HEK293 (cell line): ENCODE results near the gene CLIP3.

Experiments
- EGR2 ChIP-seq: fragments of 450-650 bp; formaldehyde crosslinking; IDR thresholded peaks from 2 replicates; pipeline ENCODE4 v1.5.1; 2016; ENCODE audit warnings: low read depth, missing biosample characterization, missing genetic modification characterization
- KLF7 ChIP-seq: fragments of 450-650 bp; formaldehyde crosslinking; IDR thresholded peaks from 2 replicates; pipeline ENCODE4 v1.5.1; 2016; ENCODE audit warnings: missing biosample characterization, missing genetic modification characterization, borderline replicate concordance
- RBAK ChIP-seq: fragments of 450-650 bp; formaldehyde crosslinking; IDR thresholded peaks from 2 replicates; pipeline ENCODE4 v1.5.1; 2016; ENCODE audit warnings: missing biosample characterization, missing genetic modification characterization
- ZBTB1 ChIP-seq: fragments of 450-650 bp; formaldehyde crosslinking; IDR thresholded peaks from 2 replicates; pipeline ENCODE4 v1.5.1; 2016; ENCODE audit warnings: missing biosample characterization, missing genetic modification characterization
- ZFP37 ChIP-seq: fragments of 450-650 bp; formaldehyde crosslinking; IDR thresholded peaks from 2 replicates; pipeline ENCODE4 v1.5.1; 2016; ENCODE audit warnings: missing biosample characterization, missing genetic modification characterization
- ZNF16 ChIP-seq: fragments of 450-650 bp; formaldehyde crosslinking; IDR thresholded peaks from 2 replicates; pipeline ENCODE4 v1.5.1; 2016; ENCODE audit warnings: low read depth, missing biosample characterization, missing genetic modification characterization
- ZNF175 ChIP-seq: fragments of 450-650 bp; formaldehyde crosslinking; IDR thresholded peaks from 2 replicates; pipeline ENCODE4 v1.5.1; 2016; ENCODE audit warnings: missing biosample characterization, missing genetic modification characterization
- ZNF404 ChIP-seq: fragments of 450-650 bp; formaldehyde crosslinking; IDR thresholded peaks from 2 replicates; pipeline ENCODE4 v1.5.1; 2017; ENCODE audit warnings: missing biosample characterization, missing genetic modification characterization
- ZNF510 ChIP-seq: fragments of 450-650 bp; formaldehyde crosslinking; IDR thresholded peaks from 2 replicates; pipeline ENCODE4 v1.5.1; 2018; ENCODE audit warnings: mild to moderate bottlenecking, missing genetic modification characterization, missing biosample characterization; ENCODE audit not compliant: insufficient replicate concordance
- ZNF560 ChIP-seq: fragments of 450-650 bp; formaldehyde crosslinking; IDR thresholded peaks from 2 replicates; pipeline ENCODE4 v1.5.1; 2017; ENCODE audit warnings: missing biosample characterization, missing genetic modification characterization, borderline replicate concordance
- ZNF585B ChIP-seq: fragments of 450-650 bp; formaldehyde crosslinking; IDR thresholded peaks from 2 replicates; pipeline ENCODE4 v1.5.1; 2016; ENCODE audit warnings: missing biosample characterization, missing genetic modification characterization
- ZNF610 ChIP-seq: fragments of 450-650 bp; formaldehyde crosslinking; IDR thresholded peaks from 2 replicates; pipeline ENCODE4 v1.5.1; 2016; ENCODE audit warnings: missing biosample characterization, missing genetic modification characterization, borderline replicate concordance
- ZNF629 ChIP-seq: fragments of 450-650 bp; formaldehyde crosslinking; IDR thresholded peaks from 2 replicates; pipeline ENCODE4 v1.5.1; 2017; ENCODE audit warnings: missing biosample characterization, missing genetic modification characterization
- ZNF664 ChIP-seq: fragments of 450-650 bp; formaldehyde crosslinking; IDR thresholded peaks from 2 replicates; pipeline ENCODE4 v1.5.1; 2016; ENCODE audit warnings: missing biosample characterization, missing genetic modification characterization
- ZNF670 ChIP-seq: fragments of 450-650 bp; formaldehyde crosslinking; IDR thresholded peaks from 2 replicates; pipeline ENCODE4 v1.5.1; 2016; ENCODE audit warnings: missing biosample characterization, missing genetic modification characterization, low read depth
- ZNF830 ChIP-seq: fragments of 450-650 bp; IDR thresholded peaks from 2 replicates; pipeline ENCODE4 v1.5.0; 2018; ENCODE audit warnings: missing biosample characterization, missing genetic modification characterization, low read depth, mild to moderate bottlenecking, moderate library complexity
- ZSCAN16 ChIP-seq: fragments of 450-650 bp; formaldehyde crosslinking; IDR thresholded peaks from 2 replicates; pipeline ENCODE4 v1.5.1; 2016; ENCODE audit warnings: missing biosample characterization, missing genetic modification characterization
- TF ChIP-seq, protein P1 (sequence below): fragments of 450-650 bp; formaldehyde crosslinking; IDR thresholded peaks from 2 replicates; pipeline ENCODE4 v1.5.1; 2017; ENCODE audit warnings: missing biosample characterization, mild to moderate bottlenecking, missing genetic modification characterization, moderate library complexity
- TF ChIP-seq, protein P2 (sequence below): fragments of 450-650 bp; formaldehyde crosslinking; IDR thresholded peaks from 2 replicates; pipeline ENCODE4 v1.5.1; 2016; ENCODE audit warnings: missing biosample characterization, missing genetic modification characterization
- TF ChIP-seq, protein P3 (sequence below): fragments of 450-650 bp; formaldehyde crosslinking; IDR thresholded peaks from 2 replicates; pipeline ENCODE4 v1.5.1; 2016; ENCODE audit warnings: missing biosample characterization, missing genetic modification characterization
- TF ChIP-seq, protein P4 (sequence below): fragments of 450-650 bp; IDR thresholded peaks from 2 replicates; pipeline ENCODE4 v1.5.1; 2018; ENCODE audit warnings: missing biosample characterization, missing genetic modification characterization
- TF ChIP-seq, protein P5 (sequence below): fragments of 450-650 bp; formaldehyde crosslinking; IDR thresholded peaks from 2 replicates; pipeline ENCODE4 v1.5.1; 2016; ENCODE audit warnings: missing biosample characterization, missing genetic modification characterization
- TF ChIP-seq, protein P6 (sequence below): fragments of 450-650 bp; formaldehyde crosslinking; IDR thresholded peaks from 2 replicates; pipeline ENCODE4 v1.5.1; 2016; ENCODE audit warnings: missing biosample characterization, missing genetic modification characterization, low read depth
- TF ChIP-seq, protein P7 (sequence below): fragments of 450-650 bp; formaldehyde crosslinking; IDR thresholded peaks from 2 replicates; pipeline ENCODE4; 2016; ENCODE audit warnings: missing biosample characterization, missing genetic modification characterization
- TF ChIP-seq, protein P8 (sequence below): fragments of 450-650 bp; formaldehyde crosslinking; IDR thresholded peaks from 2 replicates; pipeline ENCODE4 v1.5.1; 2017; ENCODE audit warnings: missing biosample characterization, missing genetic modification characterization

The CLIP3 gene

DNA sequence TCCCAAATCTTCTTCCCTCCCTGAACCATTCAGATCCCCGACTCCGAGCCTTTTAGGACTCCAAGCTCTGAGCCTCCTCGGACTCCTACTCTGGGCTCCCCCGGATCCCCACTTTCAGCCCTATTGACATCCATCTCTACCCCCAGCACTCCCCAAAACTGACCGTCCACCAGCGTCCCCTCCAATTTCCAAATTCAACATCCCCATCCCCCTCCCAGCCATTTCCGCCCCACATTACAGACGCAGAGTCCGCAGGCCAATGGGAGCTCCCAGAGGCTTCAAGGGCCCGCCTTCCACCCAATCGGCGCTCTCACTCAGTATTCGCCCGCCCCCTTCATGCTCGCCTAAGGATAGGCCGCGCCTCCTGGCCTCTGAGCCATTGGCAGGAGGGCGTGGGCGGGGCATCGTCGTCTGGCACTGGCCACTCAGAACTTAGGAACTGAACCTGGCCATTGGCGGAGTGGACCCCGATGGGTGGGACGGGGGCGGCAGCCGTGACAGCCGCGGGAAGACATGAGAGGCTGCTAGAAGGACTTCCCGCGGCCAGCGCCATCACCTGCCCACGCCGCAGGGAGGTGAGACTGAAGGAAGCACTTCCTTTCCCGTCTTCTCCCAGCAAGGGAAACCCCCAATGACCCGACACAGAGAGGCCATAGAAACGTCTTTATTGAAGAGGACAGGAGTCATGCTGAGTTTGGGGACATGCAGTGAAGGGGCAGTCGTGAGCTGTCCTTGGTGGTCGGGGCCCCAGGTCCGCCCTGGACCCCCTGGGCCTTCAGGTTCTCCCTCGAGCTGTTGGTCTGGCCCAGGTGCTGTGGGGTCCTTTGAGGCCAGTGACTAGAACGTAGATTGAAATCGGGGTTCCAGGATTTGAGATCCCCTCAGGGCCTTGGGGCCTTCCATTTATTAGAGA is 18.4 kb downstream of the CLIP3 start, which contains the start of gene ALKBH6 (continued):
- TF ChIP-seq RBAK (no peak), ZSCAN16 (tag by site-specific recombination) (no peak), ZNF560 (tag by site-specific recombination) (no peak), ZNF175 (tag by site-specific recombination) (no peak), ZNF664 (no peak), ZNF404 (tag by site-specific recombination) (no peak), EGR2 (peak; percentile 98), ZBTB1 (no peak), KLF7 (peak; percentile 60; the same call in 1 of the 2 replicates), ZNF610 (no peak; the same call in 1 of the 2 replicates), ZNF670 (tag by site-specific recombination) (no peak), ZNF830 (tag by site-specific recombination) (no peak), ZNF585B (tag by site-specific recombination) (no peak), ZNF16 (tag by site-specific recombination) (no peak), ZNF510 (no peak), ZNF629 (tag by site-specific recombination) (peak; percentile 71; the same call in 1 of the 2 replicates), ZFP37 (peak; percentile 84; the same call in 1 of the 2 replicates)
- TF ChIP-seq, protein P1, sequence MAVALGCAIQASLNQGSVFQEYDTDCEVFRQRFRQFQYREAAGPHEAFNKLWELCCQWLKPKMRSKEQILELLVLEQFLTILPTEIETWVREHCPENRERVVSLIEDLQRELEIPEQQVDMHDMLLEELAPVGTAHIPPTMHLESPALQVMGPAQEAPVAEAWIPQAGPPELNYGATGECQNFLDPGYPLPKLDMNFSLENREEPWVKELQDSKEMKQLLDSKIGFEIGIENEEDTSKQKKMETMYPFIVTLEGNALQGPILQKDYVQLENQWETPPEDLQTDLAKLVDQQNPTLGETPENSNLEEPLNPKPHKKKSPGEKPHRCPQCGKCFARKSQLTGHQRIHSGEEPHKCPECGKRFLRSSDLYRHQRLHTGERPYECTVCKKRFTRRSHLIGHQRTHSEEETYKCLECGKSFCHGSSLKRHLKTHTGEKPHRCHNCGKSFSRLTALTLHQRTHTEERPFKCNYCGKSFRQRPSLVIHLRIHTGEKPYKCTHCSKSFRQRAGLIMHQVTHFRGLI: no peak
- TF ChIP-seq, protein P2, sequence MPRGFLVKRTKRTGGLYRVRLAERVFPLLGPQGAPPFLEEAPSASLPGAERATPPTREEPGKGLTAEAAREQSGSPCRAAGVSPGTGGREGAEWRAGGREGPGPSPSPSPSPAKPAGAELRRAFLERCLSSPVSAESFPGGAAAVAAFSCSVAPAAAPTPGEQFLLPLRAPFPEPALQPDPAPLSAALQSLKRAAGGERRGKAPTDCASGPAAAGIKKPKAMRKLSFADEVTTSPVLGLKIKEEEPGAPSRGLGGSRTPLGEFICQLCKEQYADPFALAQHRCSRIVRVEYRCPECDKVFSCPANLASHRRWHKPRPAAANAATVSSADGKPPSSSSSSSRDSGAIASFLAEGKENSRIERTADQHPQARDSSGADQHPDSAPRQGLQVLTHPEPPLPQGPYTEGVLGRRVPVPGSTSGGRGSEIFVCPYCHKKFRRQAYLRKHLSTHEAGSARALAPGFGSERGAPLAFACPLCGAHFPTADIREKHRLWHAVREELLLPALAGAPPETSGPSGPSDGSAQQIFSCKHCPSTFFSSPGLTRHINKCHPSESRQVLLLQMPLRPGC (tag by site-specific recombination): peak; percentile 62; the same call in 1 of the 2 replicates
- TF ChIP-seq, protein P3, sequence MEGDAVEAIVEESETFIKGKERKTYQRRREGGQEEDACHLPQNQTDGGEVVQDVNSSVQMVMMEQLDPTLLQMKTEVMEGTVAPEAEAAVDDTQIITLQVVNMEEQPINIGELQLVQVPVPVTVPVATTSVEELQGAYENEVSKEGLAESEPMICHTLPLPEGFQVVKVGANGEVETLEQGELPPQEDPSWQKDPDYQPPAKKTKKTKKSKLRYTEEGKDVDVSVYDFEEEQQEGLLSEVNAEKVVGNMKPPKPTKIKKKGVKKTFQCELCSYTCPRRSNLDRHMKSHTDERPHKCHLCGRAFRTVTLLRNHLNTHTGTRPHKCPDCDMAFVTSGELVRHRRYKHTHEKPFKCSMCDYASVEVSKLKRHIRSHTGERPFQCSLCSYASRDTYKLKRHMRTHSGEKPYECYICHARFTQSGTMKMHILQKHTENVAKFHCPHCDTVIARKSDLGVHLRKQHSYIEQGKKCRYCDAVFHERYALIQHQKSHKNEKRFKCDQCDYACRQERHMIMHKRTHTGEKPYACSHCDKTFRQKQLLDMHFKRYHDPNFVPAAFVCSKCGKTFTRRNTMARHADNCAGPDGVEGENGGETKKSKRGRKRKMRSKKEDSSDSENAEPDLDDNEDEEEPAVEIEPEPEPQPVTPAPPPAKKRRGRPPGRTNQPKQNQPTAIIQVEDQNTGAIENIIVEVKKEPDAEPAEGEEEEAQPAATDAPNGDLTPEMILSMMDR (tag by site-specific recombination): peak; percentile 81
- TF ChIP-seq, protein P4, sequence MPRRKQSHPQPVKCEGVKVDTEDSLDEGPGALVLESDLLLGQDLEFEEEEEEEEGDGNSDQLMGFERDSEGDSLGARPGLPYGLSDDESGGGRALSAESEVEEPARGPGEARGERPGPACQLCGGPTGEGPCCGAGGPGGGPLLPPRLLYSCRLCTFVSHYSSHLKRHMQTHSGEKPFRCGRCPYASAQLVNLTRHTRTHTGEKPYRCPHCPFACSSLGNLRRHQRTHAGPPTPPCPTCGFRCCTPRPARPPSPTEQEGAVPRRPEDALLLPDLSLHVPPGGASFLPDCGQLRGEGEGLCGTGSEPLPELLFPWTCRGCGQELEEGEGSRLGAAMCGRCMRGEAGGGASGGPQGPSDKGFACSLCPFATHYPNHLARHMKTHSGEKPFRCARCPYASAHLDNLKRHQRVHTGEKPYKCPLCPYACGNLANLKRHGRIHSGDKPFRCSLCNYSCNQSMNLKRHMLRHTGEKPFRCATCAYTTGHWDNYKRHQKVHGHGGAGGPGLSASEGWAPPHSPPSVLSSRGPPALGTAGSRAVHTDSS (tag by site-specific recombination): no peak
- TF ChIP-seq, protein P5, sequence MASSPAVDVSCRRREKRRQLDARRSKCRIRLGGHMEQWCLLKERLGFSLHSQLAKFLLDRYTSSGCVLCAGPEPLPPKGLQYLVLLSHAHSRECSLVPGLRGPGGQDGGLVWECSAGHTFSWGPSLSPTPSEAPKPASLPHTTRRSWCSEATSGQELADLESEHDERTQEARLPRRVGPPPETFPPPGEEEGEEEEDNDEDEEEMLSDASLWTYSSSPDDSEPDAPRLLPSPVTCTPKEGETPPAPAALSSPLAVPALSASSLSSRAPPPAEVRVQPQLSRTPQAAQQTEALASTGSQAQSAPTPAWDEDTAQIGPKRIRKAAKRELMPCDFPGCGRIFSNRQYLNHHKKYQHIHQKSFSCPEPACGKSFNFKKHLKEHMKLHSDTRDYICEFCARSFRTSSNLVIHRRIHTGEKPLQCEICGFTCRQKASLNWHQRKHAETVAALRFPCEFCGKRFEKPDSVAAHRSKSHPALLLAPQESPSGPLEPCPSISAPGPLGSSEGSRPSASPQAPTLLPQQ (tag by site-specific recombination): peak; percentile 73
- TF ChIP-seq, protein P6, sequence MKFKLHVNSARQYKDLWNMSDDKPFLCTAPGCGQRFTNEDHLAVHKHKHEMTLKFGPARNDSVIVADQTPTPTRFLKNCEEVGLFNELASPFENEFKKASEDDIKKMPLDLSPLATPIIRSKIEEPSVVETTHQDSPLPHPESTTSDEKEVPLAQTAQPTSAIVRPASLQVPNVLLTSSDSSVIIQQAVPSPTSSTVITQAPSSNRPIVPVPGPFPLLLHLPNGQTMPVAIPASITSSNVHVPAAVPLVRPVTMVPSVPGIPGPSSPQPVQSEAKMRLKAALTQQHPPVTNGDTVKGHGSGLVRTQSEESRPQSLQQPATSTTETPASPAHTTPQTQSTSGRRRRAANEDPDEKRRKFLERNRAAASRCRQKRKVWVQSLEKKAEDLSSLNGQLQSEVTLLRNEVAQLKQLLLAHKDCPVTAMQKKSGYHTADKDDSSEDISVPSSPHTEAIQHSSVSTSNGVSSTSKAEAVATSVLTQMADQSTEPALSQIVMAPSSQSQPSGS (tag by site-specific recombination): no peak
- TF ChIP-seq, protein P7, sequence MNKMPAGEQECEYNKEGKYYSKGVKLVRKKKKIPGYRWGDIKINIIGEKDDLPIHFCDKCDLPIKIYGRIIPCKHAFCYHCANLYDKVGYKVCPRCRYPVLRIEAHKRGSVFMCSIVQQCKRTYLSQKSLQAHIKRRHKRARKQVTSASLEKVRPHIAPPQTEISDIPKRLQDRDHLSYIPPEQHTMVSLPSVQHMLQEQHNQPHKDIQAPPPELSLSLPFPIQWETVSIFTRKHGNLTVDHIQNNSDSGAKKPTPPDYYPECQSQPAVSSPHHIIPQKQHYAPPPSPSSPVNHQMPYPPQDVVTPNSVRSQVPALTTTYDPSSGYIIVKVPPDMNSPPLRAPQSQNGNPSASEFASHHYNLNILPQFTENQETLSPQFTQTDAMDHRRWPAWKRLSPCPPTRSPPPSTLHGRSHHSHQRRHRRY (tag by site-specific recombination): 0 out of 2 replicates have a peak, but pooled peaks have one; percentile 31
- TF ChIP-seq, protein P8, sequence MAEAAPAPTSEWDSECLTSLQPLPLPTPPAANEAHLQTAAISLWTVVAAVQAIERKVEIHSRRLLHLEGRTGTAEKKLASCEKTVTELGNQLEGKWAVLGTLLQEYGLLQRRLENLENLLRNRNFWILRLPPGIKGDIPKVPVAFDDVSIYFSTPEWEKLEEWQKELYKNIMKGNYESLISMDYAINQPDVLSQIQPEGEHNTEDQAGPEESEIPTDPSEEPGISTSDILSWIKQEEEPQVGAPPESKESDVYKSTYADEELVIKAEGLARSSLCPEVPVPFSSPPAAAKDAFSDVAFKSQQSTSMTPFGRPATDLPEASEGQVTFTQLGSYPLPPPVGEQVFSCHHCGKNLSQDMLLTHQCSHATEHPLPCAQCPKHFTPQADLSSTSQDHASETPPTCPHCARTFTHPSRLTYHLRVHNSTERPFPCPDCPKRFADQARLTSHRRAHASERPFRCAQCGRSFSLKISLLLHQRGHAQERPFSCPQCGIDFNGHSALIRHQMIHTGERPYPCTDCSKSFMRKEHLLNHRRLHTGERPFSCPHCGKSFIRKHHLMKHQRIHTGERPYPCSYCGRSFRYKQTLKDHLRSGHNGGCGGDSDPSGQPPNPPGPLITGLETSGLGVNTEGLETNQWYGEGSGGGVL (tag by site-specific recombination): peak; percentile 1; the same call in 1 of the 2 replicates
